Body of pancreas (tissue), 4 donors: ENCODE results near the gene REXO4.

Source experiments
- CTCF ChIP-seq, 7 experiments: fragments of 450-650 bp in 4 of 7; fragments of 200-600 bp in 3 of 7; sonication (generic) in 3 of 7; IDR thresholded peaks; one replicate each; pipeline ENCODE4 v1.5.1; 2016 to 2019; ENCODE audit warnings: antibody characterized with exemption in 7 of 7
- POLR2A ChIP-seq, 3 donors: fragments of 450-650 bp; IDR thresholded peaks; one replicate each; pipeline ENCODE4 v1.6.1; 2016; ENCODE audit warnings: antibody characterized with exemption in 3 of 3, mild to moderate bottlenecking in 2 of 3

GRCh38 chr9:133370685-133371084 is 47.1 kb downstream of the REXO4 start:
- no peak for TF ChIP-seq CTCF (IDR thresholded peaks at IDR 0.05)
- TF ChIP-seq POLR2A (IDR thresholded peaks at IDR 0.05), result peak in 1 of 3 donors; percentile 38
